GM12875 (cell line): ENCODE data around the gene MIGA1.

Source experiments
- H3K4me3 ChIP-seq: one replicate; pipeline ENCODE4 v1.5.1; 2011; ENCODE audit warnings: low read depth, low read length, control low read depth
- CTCF ChIP-seq: IDR thresholded peaks from 2 replicates; pipeline ENCODE4 v1.5.1; 2011; ENCODE audit warnings: low read depth, mild to moderate bottlenecking, control low read depth, inconsistent platforms, low read length, moderate library complexity, borderline replicate concordance; ENCODE audit not compliant: insufficient read depth

MIGA1 gene

GRCh38 chr1:77889671-77890070 is 110.2 kb downstream of the MIGA1 start:
- no peak overlapping the region for H3K4me3 ChIP-seq
- no peak for TF ChIP-seq CTCF

GRCh38 chr1:77891200-77891599 is 111.8 kb downstream of the MIGA1 start:
- H3K4me3 ChIP-seq = no peak overlapping the region
- no peak for TF ChIP-seq CTCF

- H3K4me3 ChIP-seq = no peak overlapping the region
- TF ChIP-seq CTCF = no peak
Measured at GRCh38 chr1:77899647-77900320, 120.3 kb downstream of the MIGA1 start.

- H3K4me3 ChIP-seq = no peak overlapping the region
- peak; percentile 62 for TF ChIP-seq CTCF
Measured at GRCh38 chr1:77900687-77901293, 121.3 kb downstream of the MIGA1 start.

- no peak for TF ChIP-seq CTCF
- H3K4me3 ChIP-seq = no peak overlapping the region
Measured at GRCh38 chr1:77905603-77906002, 126.2 kb downstream of the MIGA1 start.

- H3K4me3 ChIP-seq = no peak overlapping the region
- TF ChIP-seq CTCF = no peak
Measured at GRCh38 chr1:77906019-77906545, 126.6 kb downstream of the MIGA1 start.

GRCh38 chr1:77906624-77907023 is 127.2 kb downstream of the MIGA1 start:
- no peak overlapping the region for H3K4me3 ChIP-seq
- TF ChIP-seq CTCF = no peak
